H9 (cell line): ENCODE results near the gene TXLNB. TPM values are rescaled to one million over a fixed set of nuclear protein-coding genes. Genes with fewer than 3 reads are reported as not detected.

Experiments used
- DNase-seq: peaks from one replicate; pipeline ENCODE4 v3.0.0-alpha.2; 2017
- H2AFZ ChIP-seq: one replicate; pipeline ENCODE4 v1.6.1; 2013; ENCODE audit warnings: mild to moderate bottlenecking, low read length, control low read depth, moderate library complexity
- H2AK5ac ChIP-seq: 2 replicates; pipeline ENCODE4 v1.6.1; 2013; ENCODE audit warnings: low read length, control low read depth, mixed read lengths; ENCODE audit not compliant: insufficient read length
- H2BK120ac ChIP-seq: one replicate; pipeline ENCODE4 v1.6.1; 2013; ENCODE audit warnings: low read depth, mild to moderate bottlenecking, low read length, control low read depth, inconsistent platforms; ENCODE audit not compliant: poor library complexity, severe bottlenecking
- H2BK12ac ChIP-seq: 2 replicates; pipeline ENCODE4 v1.6.1; 2013; ENCODE audit warnings: low read length, control low read depth, mixed read lengths, low read depth; ENCODE audit not compliant: insufficient read length
- H2BK15ac ChIP-seq: 2 replicates; pipeline ENCODE4 v1.6.1; 2013; ENCODE audit warnings: low read depth, low read length, control low read depth
- H2BK20ac ChIP-seq: one replicate; pipeline ENCODE4 v1.6.1; 2013; ENCODE audit warnings: low read depth, mild to moderate bottlenecking, low read length, control low read depth, inconsistent platforms; ENCODE audit not compliant: poor library complexity, severe bottlenecking
- H2BK5ac ChIP-seq: 2 replicates; pipeline ENCODE4 v1.6.1; 2013; ENCODE audit warnings: low read length, control low read depth, mixed read lengths; ENCODE audit not compliant: insufficient read length
- H3K14ac ChIP-seq: 2 replicates; pipeline ENCODE4 v1.6.1; 2013; ENCODE audit warnings: low read length, control low read depth; ENCODE audit not compliant: insufficient read depth
- H3K18ac ChIP-seq: 2 replicates; pipeline ENCODE4 v1.6.1; 2013; ENCODE audit warnings: low read depth, mild to moderate bottlenecking, mixed read lengths, low read length, control low read depth; ENCODE audit not compliant: insufficient read length
- H3K23ac ChIP-seq: 2 replicates; pipeline ENCODE4 v1.6.1; 2013; ENCODE audit warnings: low read length, control low read depth, mixed read lengths, low read depth; ENCODE audit not compliant: insufficient read length
- H3K23me2 ChIP-seq: 2 replicates; pipeline ENCODE4 v1.6.1; 2013; ENCODE audit warnings: low read depth, mild to moderate bottlenecking, mixed read lengths, low read length, control low read depth; ENCODE audit not compliant: insufficient read length, poor library complexity, severe bottlenecking
- H3K27ac ChIP-seq: 2 replicates; pipeline ENCODE4 v1.5.1; 2013; ENCODE audit warnings: low read length, control low read depth, mixed read lengths, low read depth; ENCODE audit not compliant: insufficient read length
- H3K27me3 ChIP-seq: 2 replicates; pipeline ENCODE4 v1.6.1; 2013; ENCODE audit warnings: low read length, control low read depth, inconsistent platforms; ENCODE audit not compliant: insufficient read depth
- H3K4ac ChIP-seq: 2 replicates; pipeline ENCODE4 v1.6.1; 2013; ENCODE audit warnings: low read depth, mild to moderate bottlenecking, control low read depth, inconsistent platforms, low read length, moderate library complexity
- H3K4me1 ChIP-seq: 2 replicates; pipeline ENCODE4 v1.6.1; 2013; ENCODE audit warnings: low read length, control low read depth, inconsistent platforms; ENCODE audit not compliant: insufficient read depth
- H3K4me2 ChIP-seq: 2 replicates; pipeline ENCODE4 v1.6.1; 2013; ENCODE audit warnings: low read length, control low read depth, mixed read lengths; ENCODE audit not compliant: insufficient read length, insufficient read depth
- H3K56ac ChIP-seq: 2 replicates; pipeline ENCODE4 v1.6.1; 2013; ENCODE audit warnings: low read depth, mild to moderate bottlenecking, mixed read lengths, low read length, control low read depth; ENCODE audit not compliant: insufficient read length
- H3K79me1 ChIP-seq: 2 replicates; pipeline ENCODE4 v1.6.1; 2013; ENCODE audit warnings: low read depth, mild to moderate bottlenecking, moderate library complexity, low read length, control low read depth, inconsistent platforms; ENCODE audit not compliant: insufficient read depth, poor library complexity, severe bottlenecking
- H3K79me2 ChIP-seq: 2 replicates; pipeline ENCODE4 v1.6.1; 2013; ENCODE audit warnings: low read length, control low read depth, inconsistent platforms; ENCODE audit not compliant: insufficient read depth
- H3K9ac ChIP-seq: 2 replicates; pipeline ENCODE4 v1.6.1; 2013; ENCODE audit warnings: low read length, control low read depth, mixed read lengths; ENCODE audit not compliant: insufficient read length; ENCODE audit errors: extremely low read depth
- H3K9me3 ChIP-seq: one replicate; pipeline ENCODE4 v1.6.1; 2013; ENCODE audit warnings: low read depth, low read length, inconsistent platforms; ENCODE audit not compliant: control insufficient read depth
- H3T11ph ChIP-seq: one replicate; pipeline ENCODE4 v1.6.1; 2013; ENCODE audit warnings: mild to moderate bottlenecking, low read length, control low read depth, inconsistent platforms
- H4K20me1 ChIP-seq: one replicate; pipeline ENCODE4 v1.6.1; 2013; ENCODE audit not compliant: control insufficient read depth, insufficient read length, insufficient read depth
- H4K5ac ChIP-seq: 2 replicates; pipeline ENCODE4 v1.6.1; 2013; ENCODE audit warnings: low read depth, mild to moderate bottlenecking, mixed read lengths, low read length, control low read depth; ENCODE audit not compliant: insufficient read length
- H4K8ac ChIP-seq: replicated peaks from 2 replicates; pipeline ENCODE4 v1.6.1; 2013; ENCODE audit warnings: low read length, control low read depth, mixed read lengths, low read depth; ENCODE audit not compliant: insufficient read length
- H4K91ac ChIP-seq: 2 replicates; pipeline ENCODE4 v1.6.1; 2013; ENCODE audit warnings: low read depth, mild to moderate bottlenecking, moderate library complexity, mixed read lengths, low read length, control low read depth; ENCODE audit not compliant: insufficient read length
- H3K27ac Mint-ChIP-seq, 3 experiments: 2 replicates in 2 of 3; 3 replicates in 1 of 3; pipeline ENCODE4 v1.8.0; 2020 to 2021; ENCODE audit warnings: mixed read lengths in 3 of 3, mild to moderate bottlenecking in 1 of 3, moderate library complexity in 1 of 3
- H3K27me3 Mint-ChIP-seq: 2 replicates; pipeline ENCODE4 v1.8.0; 2021; ENCODE audit warnings: low read depth, mild to moderate bottlenecking, moderate library complexity, mixed read lengths
- H3K36me3 Mint-ChIP-seq, 3 experiments: 2 replicates in 2 of 3; 3 replicates in 1 of 3; pipeline ENCODE4 v1.8.0; 2020 to 2021; ENCODE audit warnings: low read depth in 3 of 3, mixed read lengths in 3 of 3; ENCODE audit not compliant: insufficient read depth in 1 of 3
- H3K4me1 Mint-ChIP-seq, 2 experiments: 2 replicates each; pipeline ENCODE4 v1.8.0; 2020; ENCODE audit warnings: mixed read lengths in 2 of 2
- H3K4me3 Mint-ChIP-seq, 2 experiments: 2 replicates in 1 of 2; 3 replicates in 1 of 2; pipeline ENCODE4 v1.8.0; 2020 to 2021; ENCODE audit warnings: mild to moderate bottlenecking in 2 of 2, mixed read lengths in 2 of 2, moderate library complexity in 1 of 2
- H3K9me3 Mint-ChIP-seq, 2 experiments: 2 replicates in 1 of 2; 3 replicates in 1 of 2; pipeline ENCODE4 v1.8.0; 2020; ENCODE audit warnings: mild to moderate bottlenecking in 2 of 2, mixed read lengths in 2 of 2, moderate library complexity in 1 of 2
- WGBS: extraction: QIAGEN DNeasy Blood & Tissue Kit; methylation state at CpG from one replicate; pipeline ENCODE4 v1.1.7; 2013; ENCODE audit warnings: missing lambda C conversion rate, low lambda C conversion rate, mixed read lengths; ENCODE audit not compliant: insufficient read length; ENCODE audit errors: extremely low coverage; 5-methylcytosine and 5-hydroxymethylcytosine counted together
- total RNA-seq: library from RNA; stranded (reverse); gene quantifications from 2 replicates; pipeline ENCODE4 v1.2.1, GENCODE V29; 2021
- TF ChIP-seq, protein P1 (sequence below): fragments of 200-600 bp; sonication (generic); conservative IDR thresholded peaks from 3 replicates; pipeline ENCODE4 v1.8.0; 2021; ENCODE audit warnings: antibody characterized with exemption, mild to moderate bottlenecking

Gene TXLNB
- total RNA-seq, 1 experiment from 2014 or later: 0.04 TPM

DNA sequence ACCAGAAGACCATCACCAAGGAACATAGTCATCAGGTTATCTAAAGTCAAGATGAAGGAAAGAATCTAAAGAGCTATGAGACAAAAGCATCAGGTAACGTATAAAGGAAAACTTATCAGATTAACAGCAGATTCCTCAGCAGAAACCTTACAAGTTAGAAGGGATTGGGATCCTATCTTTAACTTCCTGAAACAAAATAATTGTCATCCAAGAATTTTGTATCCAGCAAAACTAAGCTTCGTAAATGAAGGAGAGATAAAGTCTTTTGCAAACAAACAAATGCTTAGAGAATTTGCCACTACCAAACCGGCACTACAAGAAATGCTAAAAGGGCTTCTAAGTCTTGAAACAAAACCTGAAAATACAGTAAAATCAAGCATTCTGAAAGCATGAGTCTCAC lies 86.0 kb downstream of the TXLNB start:
- H3K4ac ChIP-seq: no peak overlapping the region
- H2AK5ac ChIP-seq: no peak overlapping the region
- no peaks in the 10 kb centered on the region for H3K4me1 ChIP-seq
- no peaks in the 10 kb centered on the region for H3K9me3 ChIP-seq
- H3K27ac ChIP-seq: no peak overlapping the region
- no peak overlapping the region for H2BK5ac ChIP-seq
- WGBS: no CpG with 5 or more reads among the region's 3 CpGs
- Mint-ChIP-seq H3K4me3 (no peak overlapping the region), H3K4me1 (no peaks in the 10 kb centered on the region), H3K9me3 (peaks cover 50 to 54% of the 10 kb centered on the region in 2 experiments), H3K27me3 (no peaks in the 10 kb centered on the region; the same call in none of the 2 replicates), H3K36me3 (peaks cover 21 to 44% (median 33%) of the 10 kb centered on the region in 3 experiments), H3K27ac (no peak overlapping the region)
- H3K18ac ChIP-seq: no peak overlapping the region
- no peaks in the 10 kb centered on the region for H3K27me3 ChIP-seq
- H3K9ac ChIP-seq: no peak overlapping the region
- H4K91ac ChIP-seq: no peak overlapping the region
- H3K23me2 ChIP-seq: no peaks in the 10 kb centered on the region
- H3K56ac ChIP-seq: no peak overlapping the region
- H2BK12ac ChIP-seq: no peak overlapping the region
- no peak for DNase-seq
- H3K14ac ChIP-seq: no peak overlapping the region
- no peak overlapping the region for H3K23ac ChIP-seq
- TF ChIP-seq, protein P1, sequence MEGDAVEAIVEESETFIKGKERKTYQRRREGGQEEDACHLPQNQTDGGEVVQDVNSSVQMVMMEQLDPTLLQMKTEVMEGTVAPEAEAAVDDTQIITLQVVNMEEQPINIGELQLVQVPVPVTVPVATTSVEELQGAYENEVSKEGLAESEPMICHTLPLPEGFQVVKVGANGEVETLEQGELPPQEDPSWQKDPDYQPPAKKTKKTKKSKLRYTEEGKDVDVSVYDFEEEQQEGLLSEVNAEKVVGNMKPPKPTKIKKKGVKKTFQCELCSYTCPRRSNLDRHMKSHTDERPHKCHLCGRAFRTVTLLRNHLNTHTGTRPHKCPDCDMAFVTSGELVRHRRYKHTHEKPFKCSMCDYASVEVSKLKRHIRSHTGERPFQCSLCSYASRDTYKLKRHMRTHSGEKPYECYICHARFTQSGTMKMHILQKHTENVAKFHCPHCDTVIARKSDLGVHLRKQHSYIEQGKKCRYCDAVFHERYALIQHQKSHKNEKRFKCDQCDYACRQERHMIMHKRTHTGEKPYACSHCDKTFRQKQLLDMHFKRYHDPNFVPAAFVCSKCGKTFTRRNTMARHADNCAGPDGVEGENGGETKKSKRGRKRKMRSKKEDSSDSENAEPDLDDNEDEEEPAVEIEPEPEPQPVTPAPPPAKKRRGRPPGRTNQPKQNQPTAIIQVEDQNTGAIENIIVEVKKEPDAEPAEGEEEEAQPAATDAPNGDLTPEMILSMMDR: no peak
- no peak overlapping the region for H2AFZ ChIP-seq
- no peak overlapping the region for H4K5ac ChIP-seq
- H4K8ac ChIP-seq: no peak overlapping the region
- H2BK20ac ChIP-seq: no peak overlapping the region
- H3T11ph ChIP-seq: no peak overlapping the region
- H2BK15ac ChIP-seq: no peak overlapping the region
- no peak overlapping the region for H2BK120ac ChIP-seq
- H3K4me2 ChIP-seq: no peak overlapping the region
- H3K79me1 ChIP-seq: no peaks in the 10 kb centered on the region
- no peaks in the 10 kb centered on the region for H3K79me2 ChIP-seq
- no peaks in the 10 kb centered on the region for H4K20me1 ChIP-seq
